IMR-90 (cell line): ENCODE measurements around the gene RASL10A. TPM values are rescaled to one million over a fixed set of nuclear protein-coding genes. Genes with fewer than 3 reads are reported as not detected.
A peak's percentile ranks its signal among the peaks of the same experiment; 100 is the strongest.

Source experiments
- ATAC-seq: fragments of 200-7000 bp; cut with Tn5 transposase; 2 replicates; pipeline ENCODE4 v1.9.1; 2020; ENCODE audit warnings: low read depth, mild to moderate bottlenecking, moderate library complexity
- BruUV-seq: library from RNA; stranded (reverse); fragments of 400-500 nt; replicated peaks from 2 replicates; lab custom pipeline; 2021; lab: Mats Ljungman, UMichigan
- CTCF ChIA-PET: fragments of 300-600 bp; formaldehyde crosslinking; extraction: SDS; loops from one replicate; lab custom pipeline; 2021; ENCODE audit warnings: antibody characterized with exemption; lab: Yijun Ruan, JAX
- POLR2A ChIA-PET: fragments of 300-600 bp; sonication (Branson Sonifier 250); formaldehyde crosslinking; loops from one replicate; lab custom pipeline; 2022; ENCODE audit warnings: antibody characterized with exemption; ENCODE audit not compliant: unreplicated experiment; lab: Charles Lee
- DNase-seq: peaks from one replicate; pipeline ENCODE4 v3.0.0; 2013
- H2AFZ ChIP-seq: replicated peaks from 2 replicates; pipeline ENCODE3; 2013; ENCODE audit warnings: low read length, mild to moderate bottlenecking; ENCODE audit not compliant: poor library complexity
- H2AK5ac ChIP-seq: 2 replicates; pipeline ENCODE4 v1.6.1; 2013; ENCODE audit warnings: low read depth, low read length, inconsistent platforms
- H2AK9ac ChIP-seq: replicated peaks from 2 replicates; pipeline ENCODE3; 2013; ENCODE audit warnings: mild to moderate bottlenecking, low read depth, low read length, moderate library complexity; ENCODE audit not compliant: poor library complexity
- H2BK120ac ChIP-seq: 2 replicates; pipeline ENCODE4 v1.6.1; 2013; ENCODE audit warnings: low read depth, low read length, inconsistent platforms
- H2BK15ac ChIP-seq: 3 replicates; pipeline ENCODE4 v1.6.1; 2013; ENCODE audit warnings: low read depth, low read length, inconsistent platforms
- H2BK20ac ChIP-seq: 2 replicates; pipeline ENCODE4 v1.6.1; 2013; ENCODE audit warnings: low read depth, mild to moderate bottlenecking, inconsistent platforms, low read length, moderate library complexity
- H2BK5ac ChIP-seq: 2 replicates; pipeline ENCODE4 v1.6.1; 2013; ENCODE audit warnings: mild to moderate bottlenecking, low read depth, low read length, inconsistent platforms; ENCODE audit not compliant: poor library complexity, severe bottlenecking
- H3K14ac ChIP-seq: replicated peaks from 2 replicates; pipeline ENCODE4 v1.6.1; 2013; ENCODE audit warnings: low read depth, low read length, inconsistent platforms
- H3K18ac ChIP-seq: 2 replicates; pipeline ENCODE4 v1.6.1; 2013; ENCODE audit warnings: low read depth, low read length, control low read depth
- H3K23ac ChIP-seq: 2 replicates; pipeline ENCODE4 v1.6.1; 2013; ENCODE audit warnings: low read depth, low read length, inconsistent platforms
- H3K27ac ChIP-seq: 2 replicates; pipeline ENCODE4 v1.5.1; 2013; ENCODE audit warnings: mild to moderate bottlenecking, control low read depth, low read length; ENCODE audit not compliant: insufficient read depth
- H3K27me3 ChIP-seq: 2 replicates; pipeline ENCODE4 v1.6.1; 2013; ENCODE audit warnings: low read length; ENCODE audit not compliant: control insufficient read depth, insufficient read depth
- H3K36me3 ChIP-seq: 2 replicates; pipeline ENCODE4 v1.6.1; 2013; ENCODE audit warnings: low read length, mixed read lengths; ENCODE audit not compliant: control insufficient read depth, insufficient read depth
- H3K4ac ChIP-seq: 2 replicates; pipeline ENCODE4 v1.6.1; 2013; ENCODE audit warnings: low read depth, low read length, inconsistent platforms
- H3K4me1 ChIP-seq: 2 replicates; pipeline ENCODE4 v1.6.1; 2013; ENCODE audit warnings: low read length, mixed read lengths; ENCODE audit not compliant: control insufficient read depth, insufficient read depth
- H3K4me2 ChIP-seq: 2 replicates; pipeline ENCODE4 v1.6.1; 2013; ENCODE audit warnings: low read depth, mild to moderate bottlenecking, control low read depth, low read length, moderate library complexity
- H3K4me3 ChIP-seq: 2 replicates; pipeline ENCODE4 v1.5.1; 2013; ENCODE audit warnings: low read depth, mild to moderate bottlenecking, control low read depth, low read length, moderate library complexity; ENCODE audit not compliant: insufficient read depth
- H3K56ac ChIP-seq: 2 replicates; pipeline ENCODE4 v1.6.1; 2013; ENCODE audit warnings: low read length, inconsistent platforms; ENCODE audit not compliant: insufficient read depth; ENCODE audit errors: extremely low read depth
- H3K79me1 ChIP-seq, 2 experiments: 2 replicates each; pipeline ENCODE4 v1.6.1; 2013; ENCODE audit warnings: low read length in 2 of 2, inconsistent platforms in 1 of 2, low read depth in 1 of 2
- H3K9ac ChIP-seq: 2 replicates; pipeline ENCODE4 v1.6.1; 2013; ENCODE audit warnings: low read depth, low read length, control low read depth
- H3K9me1 ChIP-seq: 2 replicates; pipeline ENCODE4 v1.6.1; 2013; ENCODE audit warnings: low read length, inconsistent platforms; ENCODE audit not compliant: insufficient read depth
- H3K9me3 ChIP-seq: 2 replicates; pipeline ENCODE4 v1.6.1; 2013; ENCODE audit warnings: low read length; ENCODE audit not compliant: control insufficient read depth, insufficient read depth
- H4K20me1 ChIP-seq: 2 replicates; pipeline ENCODE4 v1.6.1; 2013; ENCODE audit warnings: low read length, inconsistent platforms; ENCODE audit not compliant: insufficient read depth
- H4K5ac ChIP-seq: 2 replicates; pipeline ENCODE4 v1.6.1; 2013; ENCODE audit warnings: mild to moderate bottlenecking, low read depth, low read length, control low read depth
- H4K8ac ChIP-seq, 2 experiments: 2 replicates each; pipeline ENCODE4 v1.6.1; 2013; ENCODE audit warnings: low read depth in 2 of 2, low read length in 2 of 2, control low read depth in 1 of 2, inconsistent platforms in 1 of 2
- H4K91ac ChIP-seq: 2 replicates; pipeline ENCODE4 v1.6.1; 2013; ENCODE audit warnings: low read depth, low read length, inconsistent platforms; ENCODE audit not compliant: insufficient read depth
- BHLHE40 ChIP-seq: fragments of 150-350 bp; IDR thresholded peaks from 2 replicates; pipeline ENCODE4 v1.6.1; 2016; ENCODE audit warnings: mild to moderate bottlenecking, low read depth, low read length
- CEBPB ChIP-seq: IDR thresholded peaks from 2 replicates; pipeline ENCODE4 v1.6.1; 2012; ENCODE audit warnings: low read depth, low read length, improper control_type of control experiment
- CHD1 ChIP-seq: IDR thresholded peaks from 2 replicates; pipeline ENCODE4 v1.6.1; 2012; ENCODE audit warnings: low read depth, low read length, improper control_type of control experiment
- FOS ChIP-seq: fragments of 150-350 bp; IDR thresholded peaks from 2 replicates; pipeline ENCODE4 v1.6.1; 2016; ENCODE audit warnings: low read depth, low read length
- MAZ ChIP-seq: IDR thresholded peaks from 2 replicates; pipeline ENCODE4 v1.6.1; 2012; ENCODE audit warnings: low read depth, mild to moderate bottlenecking, low read length, improper control_type of control experiment, moderate library complexity, borderline replicate concordance
- MXI1 ChIP-seq: IDR thresholded peaks from 2 replicates; pipeline ENCODE4 v1.6.1; 2012; ENCODE audit warnings: low read depth, mild to moderate bottlenecking, low read length, moderate library complexity, borderline replicate concordance
- POLR2A ChIP-seq: IDR thresholded peaks from 2 replicates; pipeline ENCODE4 v1.6.1; 2012; ENCODE audit warnings: mild to moderate bottlenecking, low read depth, low read length
- RAD21 ChIP-seq: IDR thresholded peaks from 2 replicates; pipeline ENCODE4 v1.6.1; 2012; ENCODE audit warnings: low read length, improper control_type of control experiment
- RCOR1 ChIP-seq: IDR thresholded peaks from 2 replicates; pipeline ENCODE4 v1.6.1; 2012; ENCODE audit warnings: mild to moderate bottlenecking, low read length, improper control_type of control experiment; ENCODE audit not compliant: insufficient replicate concordance
- RFX5 ChIP-seq: IDR thresholded peaks from 2 replicates; pipeline ENCODE4 v1.8.0; 2012; ENCODE audit warnings: low read depth, mild to moderate bottlenecking, low read length, moderate library complexity
- SMC3 ChIP-seq: fragments of 150-350 bp; IDR thresholded peaks from 2 replicates; pipeline ENCODE4 v1.6.1; 2016; ENCODE audit warnings: low read depth, mild to moderate bottlenecking, antibody characterized with exemption, low read length, moderate library complexity
- USF2 ChIP-seq: fragments of 150-350 bp; IDR thresholded peaks from 2 replicates; pipeline ENCODE4 v1.6.1; 2017; ENCODE audit warnings: mild to moderate bottlenecking, antibody characterized with exemption, low read length, low read depth
- WGBS, 2 experiments: methylation state at CpG; one replicate each; pipeline versions ENCODE4 v1.1.5 to v1.1.7; 2013; ENCODE audit warnings: missing lambda C conversion rate in 2 of 2; ENCODE audit not compliant: insufficient read length in 1 of 2; ENCODE audit errors: extremely low coverage in 2 of 2; 5-methylcytosine and 5-hydroxymethylcytosine counted together
- dilution Hi-C: fragments of 300-500 bp; cut with HindIII; formaldehyde crosslinking; loops from one replicate; pipeline ENCODE4 v1.14.3; 2018; ENCODE audit warnings: low sequenced_read_pairs; ENCODE audit not compliant: unreplicated experiment
- in situ Hi-C: fragments of 300-500 bp; cut with MboI; formaldehyde crosslinking; loops from 3 replicates; pipeline ENCODE4 v1.14.3; 2019; ENCODE audit warnings: low sequenced_read_pairs, inconsistent platforms, mixed read lengths
- intact Hi-C: fragments of 100-400 bp; cut with micrococcal nuclease; formaldehyde crosslinking; loops from 2 replicates; pipeline ENCODE4 v1.10.0; 2022
- polyA plus RNA-seq, 3 experiments: library from polyadenylated mRNA; depleted of rRNA; stranded (reverse); fragments of >200 nt; gene quantifications; 2 replicates each; pipeline ENCODE4 v1.2.3, GENCODE V29; 2012; ENCODE audit warnings: low replicate concordance in 1 of 3
- total RNA-seq: library from RNA; depleted of rRNA; stranded (reverse); fragments of >200 nt; gene quantifications from 2 replicates; pipeline ENCODE4 v1.2.3, GENCODE V29; 2012
- TF ChIP-seq, protein P1 (sequence below): conservative IDR thresholded peaks from 2 replicates; pipeline ENCODE4 v1.5.1; 2012; ENCODE audit warnings: mild to moderate bottlenecking, low read depth, low read length, improper control_type of control experiment

RASL10A gene
- total and polyA plus RNA-seq, 2 of the 4 experiments (the other 2 are of a cell fraction) = 0.26 TPM; not detected in 1

GRCh38 chr22:29306175-29306834, 9.2 kb downstream of the RASL10A start, which contains the start of gene GAS2L1:
Gene GAS2L1 (plus strand): TSS chr22:29306650. CDS start chr22:29308106, 1,456 bp downstream.
- H2BK120ac ChIP-seq = peak within 1 kb of the TSS; percentile 87
- peak within 1 kb of the TSS; percentile 13; the same call in 1 of the 3 replicates for H2BK15ac ChIP-seq
- H3K27ac ChIP-seq = peak within 1 kb of the TSS; percentile 74
- H4K5ac ChIP-seq = peak within 1 kb of the TSS; percentile 94
- H2AK5ac ChIP-seq = peak within 1 kb of the TSS; percentile 76
- H4K91ac ChIP-seq = peak within 1 kb of the TSS; percentile 74
- peak within 1 kb of the TSS; percentile 89 for H3K4ac ChIP-seq
- H3K79me1 ChIP-seq = peaks cover 8 to 41% of the 10 kb centered on the region in 2 experiments; a peak in 3 of 4 replicates
- 1% methylated on average over 21 of the region's 40 CpGs; no CpG with 5 or more reads in 1 of the 2 experiments for WGBS, 2 experiments
- peaks cover 17% of the 10 kb centered on the region for H3K4me1 ChIP-seq
- no peaks in the 10 kb centered on the region for H3K9me3 ChIP-seq
- TF ChIP-seq BHLHE40 = no peak
- TF ChIP-seq RAD21 = peak; percentile 68
- 0 out of 2 replicates have a peak, but pooled peaks have one; percentile 11 for TF ChIP-seq POLR2A
- TF ChIP-seq CHD1 = no peak
- TF ChIP-seq, protein P1, sequence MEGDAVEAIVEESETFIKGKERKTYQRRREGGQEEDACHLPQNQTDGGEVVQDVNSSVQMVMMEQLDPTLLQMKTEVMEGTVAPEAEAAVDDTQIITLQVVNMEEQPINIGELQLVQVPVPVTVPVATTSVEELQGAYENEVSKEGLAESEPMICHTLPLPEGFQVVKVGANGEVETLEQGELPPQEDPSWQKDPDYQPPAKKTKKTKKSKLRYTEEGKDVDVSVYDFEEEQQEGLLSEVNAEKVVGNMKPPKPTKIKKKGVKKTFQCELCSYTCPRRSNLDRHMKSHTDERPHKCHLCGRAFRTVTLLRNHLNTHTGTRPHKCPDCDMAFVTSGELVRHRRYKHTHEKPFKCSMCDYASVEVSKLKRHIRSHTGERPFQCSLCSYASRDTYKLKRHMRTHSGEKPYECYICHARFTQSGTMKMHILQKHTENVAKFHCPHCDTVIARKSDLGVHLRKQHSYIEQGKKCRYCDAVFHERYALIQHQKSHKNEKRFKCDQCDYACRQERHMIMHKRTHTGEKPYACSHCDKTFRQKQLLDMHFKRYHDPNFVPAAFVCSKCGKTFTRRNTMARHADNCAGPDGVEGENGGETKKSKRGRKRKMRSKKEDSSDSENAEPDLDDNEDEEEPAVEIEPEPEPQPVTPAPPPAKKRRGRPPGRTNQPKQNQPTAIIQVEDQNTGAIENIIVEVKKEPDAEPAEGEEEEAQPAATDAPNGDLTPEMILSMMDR = peak; percentile 82
- TF ChIP-seq RCOR1 = no peak
- TF ChIP-seq FOS = no peak
- 0 out of 2 replicates have a peak, but pooled peaks have one; percentile 23 for TF ChIP-seq MXI1
- no peak for TF ChIP-seq RFX5
- TF ChIP-seq USF2 = no peak
- peak; percentile 78; the same call in 1 of the 2 replicates for TF ChIP-seq MAZ
- peak; percentile 59 for TF ChIP-seq SMC3
- TF ChIP-seq CEBPB = no peak
- H3K36me3 ChIP-seq = peaks cover 4% of the 10 kb centered on the region
- no peaks in the 10 kb centered on the region for H3K27me3 ChIP-seq
- ATAC-seq (peak; percentile 70), DNase-seq (peak; percentile 73)
- peak within 1 kb of the TSS; percentile 2; the same call in 1 of the 2 replicates for H2BK20ac ChIP-seq
- peak within 1 kb of the TSS; percentile 99 for H2AK9ac ChIP-seq
- intact Hi-C loops = loop anchor here (1.0 kb wide), 1 partner anchor 53 kb away; no protein-coding TSS in a partner anchor
- in situ Hi-C loops = no loop called here
- H3K9me1 ChIP-seq = peaks cover 9% of the 10 kb centered on the region; the same call in 1 of the 2 replicates
- peak within 1 kb of the TSS; percentile 77 for H2BK5ac ChIP-seq
- peak within 1 kb of the TSS; percentile 76 for H3K56ac ChIP-seq
- peaks cover 20% of the 10 kb centered on the region for H4K20me1 ChIP-seq
- H3K9ac ChIP-seq = peak within 1 kb of the TSS; percentile 78
- H3K14ac ChIP-seq = peak within 1 kb of the TSS; percentile 84
- peak within 1 kb of the TSS; percentile 56 for H3K18ac ChIP-seq
- no TSS peak for BruUV-seq
- H3K23ac ChIP-seq = peak within 1 kb of the TSS; percentile 95
- dilution Hi-C loops = no loop called here
- H4K8ac ChIP-seq = peak within 1 kb of the TSS; percentile 88 to 95
- peak within 1 kb of the TSS; percentile 88 for H3K4me2 ChIP-seq
- POLR2A ChIA-PET = no interaction called here
- peak within 1 kb of the TSS; percentile 90 for H2AFZ ChIP-seq
- CTCF ChIA-PET = no interaction called here
- peak within 1 kb of the TSS; percentile 67 for H3K4me3 ChIP-seq
